ENCODE data around the gene PXDN.

PXDN gene

GRCh38 chr2:1607971-1608688 lies 136.2 kb downstream of the PXDN start:
- DNase-seq: no peak

GRCh38 chr2:1607236-1607920 lies 136.9 kb downstream of the PXDN start:
- DNase-seq: no peak

GRCh38 chr2:1606421-1607235 lies 137.7 kb downstream of the PXDN start:
- DNase-seq: no peak

- no peak for DNase-seq
Measured at GRCh38 chr2:1606046-1606400, 138.3 kb downstream of the PXDN start.

- peak; percentile 1 for DNase-seq
Measured at GRCh38 chr2:1605102-1606045, 138.9 kb downstream of the PXDN start.

GRCh38 chr2:1603521-1603920 lies 140.8 kb downstream of the PXDN start:
- no peak for DNase-seq

- DNase-seq: no peak
Measured at GRCh38 chr2:1603059-1603458, 141.3 kb downstream of the PXDN start.

- DNase-seq: no peak
Measured at GRCh38 chr2:1602278-1603010, 141.9 kb downstream of the PXDN start.

GRCh38 chr2:1601471-1602277 lies 142.6 kb downstream of the PXDN start:
- no peak for DNase-seq

GRCh38 chr2:1601067-1601412 lies 143.3 kb downstream of the PXDN start:
- no peak for DNase-seq

- no peak for DNase-seq
Measured at GRCh38 chr2:1600191-1601066, 143.9 kb downstream of the PXDN start.

- no peak for DNase-seq
Measured at GRCh38 chr2:1599301-1600085, 144.8 kb downstream of the PXDN start.

GRCh38 chr2:1598800-1599199 lies 145.5 kb downstream of the PXDN start:
- DNase-seq: no peak

GRCh38 chr2:1598041-1598710 lies 146.1 kb downstream of the PXDN start:
- no peak for DNase-seq

- no peak for DNase-seq
Measured at GRCh38 chr2:1595274-1595673, 149.0 kb downstream of the PXDN start.

- no peak for DNase-seq
Measured at GRCh38 chr2:1594373-1595171, 149.7 kb downstream of the PXDN start.

GRCh38 chr2:1594123-1594372 lies 150.3 kb downstream of the PXDN start:
- DNase-seq: no peak
